H9 (cell line): ENCODE measurements around the gene SP140. TPM values are rescaled to one million over a fixed set of nuclear protein-coding genes. Genes with fewer than 3 reads are reported as not detected.

Source experiments
- DNase-seq: peaks from one replicate; pipeline ENCODE4 v3.0.0-alpha.2; 2017
- H2AFZ ChIP-seq: one replicate; pipeline ENCODE4 v1.6.1; 2013; ENCODE audit warnings: mild to moderate bottlenecking, low read length, control low read depth, moderate library complexity
- H2AK5ac ChIP-seq: 2 replicates; pipeline ENCODE4 v1.6.1; 2013; ENCODE audit warnings: low read length, control low read depth, mixed read lengths; ENCODE audit not compliant: insufficient read length
- H2BK120ac ChIP-seq: one replicate; pipeline ENCODE4 v1.6.1; 2013; ENCODE audit warnings: low read depth, mild to moderate bottlenecking, low read length, control low read depth, inconsistent platforms; ENCODE audit not compliant: poor library complexity, severe bottlenecking
- H2BK12ac ChIP-seq: 2 replicates; pipeline ENCODE4 v1.6.1; 2013; ENCODE audit warnings: low read length, control low read depth, mixed read lengths, low read depth; ENCODE audit not compliant: insufficient read length
- H2BK15ac ChIP-seq: 2 replicates; pipeline ENCODE4 v1.6.1; 2013; ENCODE audit warnings: low read depth, low read length, control low read depth
- H2BK20ac ChIP-seq: one replicate; pipeline ENCODE4 v1.6.1; 2013; ENCODE audit warnings: low read depth, mild to moderate bottlenecking, low read length, control low read depth, inconsistent platforms; ENCODE audit not compliant: poor library complexity, severe bottlenecking
- H2BK5ac ChIP-seq: 2 replicates; pipeline ENCODE4 v1.6.1; 2013; ENCODE audit warnings: low read length, control low read depth, mixed read lengths; ENCODE audit not compliant: insufficient read length
- H3K14ac ChIP-seq: 2 replicates; pipeline ENCODE4 v1.6.1; 2013; ENCODE audit warnings: low read length, control low read depth; ENCODE audit not compliant: insufficient read depth
- H3K18ac ChIP-seq: 2 replicates; pipeline ENCODE4 v1.6.1; 2013; ENCODE audit warnings: low read depth, mild to moderate bottlenecking, mixed read lengths, low read length, control low read depth; ENCODE audit not compliant: insufficient read length
- H3K23ac ChIP-seq: 2 replicates; pipeline ENCODE4 v1.6.1; 2013; ENCODE audit warnings: low read length, control low read depth, mixed read lengths, low read depth; ENCODE audit not compliant: insufficient read length
- H3K23me2 ChIP-seq: 2 replicates; pipeline ENCODE4 v1.6.1; 2013; ENCODE audit warnings: low read depth, mild to moderate bottlenecking, mixed read lengths, low read length, control low read depth; ENCODE audit not compliant: insufficient read length, poor library complexity, severe bottlenecking
- H3K27ac ChIP-seq: 2 replicates; pipeline ENCODE4 v1.5.1; 2013; ENCODE audit warnings: low read length, control low read depth, mixed read lengths, low read depth; ENCODE audit not compliant: insufficient read length
- H3K27me3 ChIP-seq: 2 replicates; pipeline ENCODE4 v1.6.1; 2013; ENCODE audit warnings: low read length, control low read depth, inconsistent platforms; ENCODE audit not compliant: insufficient read depth
- H3K4ac ChIP-seq: 2 replicates; pipeline ENCODE4 v1.6.1; 2013; ENCODE audit warnings: low read depth, mild to moderate bottlenecking, control low read depth, inconsistent platforms, low read length, moderate library complexity
- H3K4me1 ChIP-seq: 2 replicates; pipeline ENCODE4 v1.6.1; 2013; ENCODE audit warnings: low read length, control low read depth, inconsistent platforms; ENCODE audit not compliant: insufficient read depth
- H3K4me2 ChIP-seq: 2 replicates; pipeline ENCODE4 v1.6.1; 2013; ENCODE audit warnings: low read length, control low read depth, mixed read lengths; ENCODE audit not compliant: insufficient read length, insufficient read depth
- H3K56ac ChIP-seq: 2 replicates; pipeline ENCODE4 v1.6.1; 2013; ENCODE audit warnings: low read depth, mild to moderate bottlenecking, mixed read lengths, low read length, control low read depth; ENCODE audit not compliant: insufficient read length
- H3K79me1 ChIP-seq: 2 replicates; pipeline ENCODE4 v1.6.1; 2013; ENCODE audit warnings: low read depth, mild to moderate bottlenecking, moderate library complexity, low read length, control low read depth, inconsistent platforms; ENCODE audit not compliant: insufficient read depth, poor library complexity, severe bottlenecking
- H3K79me2 ChIP-seq: 2 replicates; pipeline ENCODE4 v1.6.1; 2013; ENCODE audit warnings: low read length, control low read depth, inconsistent platforms; ENCODE audit not compliant: insufficient read depth
- H3K9ac ChIP-seq: 2 replicates; pipeline ENCODE4 v1.6.1; 2013; ENCODE audit warnings: low read length, control low read depth, mixed read lengths; ENCODE audit not compliant: insufficient read length; ENCODE audit errors: extremely low read depth
- H3K9me3 ChIP-seq: one replicate; pipeline ENCODE4 v1.6.1; 2013; ENCODE audit warnings: low read depth, low read length, inconsistent platforms; ENCODE audit not compliant: control insufficient read depth
- H3T11ph ChIP-seq: one replicate; pipeline ENCODE4 v1.6.1; 2013; ENCODE audit warnings: mild to moderate bottlenecking, low read length, control low read depth, inconsistent platforms
- H4K20me1 ChIP-seq: one replicate; pipeline ENCODE4 v1.6.1; 2013; ENCODE audit not compliant: control insufficient read depth, insufficient read length, insufficient read depth
- H4K5ac ChIP-seq: 2 replicates; pipeline ENCODE4 v1.6.1; 2013; ENCODE audit warnings: low read depth, mild to moderate bottlenecking, mixed read lengths, low read length, control low read depth; ENCODE audit not compliant: insufficient read length
- H4K8ac ChIP-seq: replicated peaks from 2 replicates; pipeline ENCODE4 v1.6.1; 2013; ENCODE audit warnings: low read length, control low read depth, mixed read lengths, low read depth; ENCODE audit not compliant: insufficient read length
- H4K91ac ChIP-seq: 2 replicates; pipeline ENCODE4 v1.6.1; 2013; ENCODE audit warnings: low read depth, mild to moderate bottlenecking, moderate library complexity, mixed read lengths, low read length, control low read depth; ENCODE audit not compliant: insufficient read length
- H3K27ac Mint-ChIP-seq, 3 experiments: 2 replicates in 2 of 3; 3 replicates in 1 of 3; pipeline ENCODE4 v1.8.0; 2020 to 2021; ENCODE audit warnings: mixed read lengths in 3 of 3, mild to moderate bottlenecking in 1 of 3, moderate library complexity in 1 of 3
- H3K27me3 Mint-ChIP-seq: 2 replicates; pipeline ENCODE4 v1.8.0; 2021; ENCODE audit warnings: low read depth, mild to moderate bottlenecking, moderate library complexity, mixed read lengths
- H3K36me3 Mint-ChIP-seq, 3 experiments: 2 replicates in 2 of 3; 3 replicates in 1 of 3; pipeline ENCODE4 v1.8.0; 2020 to 2021; ENCODE audit warnings: low read depth in 3 of 3, mixed read lengths in 3 of 3; ENCODE audit not compliant: insufficient read depth in 1 of 3
- H3K4me1 Mint-ChIP-seq, 2 experiments: 2 replicates each; pipeline ENCODE4 v1.8.0; 2020; ENCODE audit warnings: mixed read lengths in 2 of 2
- H3K4me3 Mint-ChIP-seq, 2 experiments: 2 replicates in 1 of 2; 3 replicates in 1 of 2; pipeline ENCODE4 v1.8.0; 2020 to 2021; ENCODE audit warnings: mild to moderate bottlenecking in 2 of 2, mixed read lengths in 2 of 2, moderate library complexity in 1 of 2
- H3K9me3 Mint-ChIP-seq, 2 experiments: 2 replicates in 1 of 2; 3 replicates in 1 of 2; pipeline ENCODE4 v1.8.0; 2020; ENCODE audit warnings: mild to moderate bottlenecking in 2 of 2, mixed read lengths in 2 of 2, moderate library complexity in 1 of 2
- WGBS: extraction: QIAGEN DNeasy Blood & Tissue Kit; methylation state at CpG from one replicate; pipeline ENCODE4 v1.1.7; 2013; ENCODE audit warnings: missing lambda C conversion rate, low lambda C conversion rate, mixed read lengths; ENCODE audit not compliant: insufficient read length; ENCODE audit errors: extremely low coverage; 5-methylcytosine and 5-hydroxymethylcytosine counted together
- total RNA-seq: library from RNA; stranded (reverse); gene quantifications from 2 replicates; pipeline ENCODE4 v1.2.1, GENCODE V29; 2021
- TF ChIP-seq, protein P1 (sequence below): fragments of 200-600 bp; sonication (generic); conservative IDR thresholded peaks from 3 replicates; pipeline ENCODE4 v1.8.0; 2021; ENCODE audit warnings: antibody characterized with exemption, mild to moderate bottlenecking

SP140 gene
- total RNA-seq, 1 experiment from 2014 or later, result 0.31 TPM

DNA sequence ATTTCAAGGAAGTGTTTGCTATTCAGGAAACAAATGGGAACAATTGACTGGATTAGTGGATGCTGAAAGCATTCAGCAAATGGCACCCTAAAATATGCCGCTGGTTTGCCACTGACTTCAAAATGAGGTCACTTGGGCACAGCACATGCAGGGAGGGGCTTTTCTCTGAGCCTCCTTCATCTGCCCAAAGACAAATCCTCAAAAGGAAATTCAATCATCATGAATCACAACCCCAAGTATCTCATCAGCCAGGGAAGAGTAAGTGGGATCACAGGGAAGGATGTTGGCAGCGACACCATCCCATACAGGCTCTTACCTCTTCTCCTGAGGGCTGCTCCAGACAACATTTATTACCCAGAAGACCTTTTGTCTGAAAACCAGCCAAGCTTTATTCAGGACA lies 87.1 kb downstream of the SP140 start:
- no peak overlapping the region for H4K5ac ChIP-seq
- no peak overlapping the region for H3K23ac ChIP-seq
- no peak overlapping the region for H2AK5ac ChIP-seq
- H2AFZ ChIP-seq, result no peak overlapping the region
- Mint-ChIP-seq H3K9me3 (no peaks in the 10 kb centered on the region), H3K27me3 (no peaks in the 10 kb centered on the region), H3K36me3 (no peaks in the 10 kb centered on the region), H3K27ac (no peak overlapping the region; a peak in 1 of 7 replicates), H3K4me1 (peaks cover 12 to 14% of the 10 kb centered on the region in 2 experiments), H3K4me3 (no peak overlapping the region)
- H3K9ac ChIP-seq, result no peak overlapping the region
- H3K79me1 ChIP-seq, result no peaks in the 10 kb centered on the region
- H4K8ac ChIP-seq, result no peak overlapping the region
- no peak for DNase-seq
- TF ChIP-seq, protein P1, sequence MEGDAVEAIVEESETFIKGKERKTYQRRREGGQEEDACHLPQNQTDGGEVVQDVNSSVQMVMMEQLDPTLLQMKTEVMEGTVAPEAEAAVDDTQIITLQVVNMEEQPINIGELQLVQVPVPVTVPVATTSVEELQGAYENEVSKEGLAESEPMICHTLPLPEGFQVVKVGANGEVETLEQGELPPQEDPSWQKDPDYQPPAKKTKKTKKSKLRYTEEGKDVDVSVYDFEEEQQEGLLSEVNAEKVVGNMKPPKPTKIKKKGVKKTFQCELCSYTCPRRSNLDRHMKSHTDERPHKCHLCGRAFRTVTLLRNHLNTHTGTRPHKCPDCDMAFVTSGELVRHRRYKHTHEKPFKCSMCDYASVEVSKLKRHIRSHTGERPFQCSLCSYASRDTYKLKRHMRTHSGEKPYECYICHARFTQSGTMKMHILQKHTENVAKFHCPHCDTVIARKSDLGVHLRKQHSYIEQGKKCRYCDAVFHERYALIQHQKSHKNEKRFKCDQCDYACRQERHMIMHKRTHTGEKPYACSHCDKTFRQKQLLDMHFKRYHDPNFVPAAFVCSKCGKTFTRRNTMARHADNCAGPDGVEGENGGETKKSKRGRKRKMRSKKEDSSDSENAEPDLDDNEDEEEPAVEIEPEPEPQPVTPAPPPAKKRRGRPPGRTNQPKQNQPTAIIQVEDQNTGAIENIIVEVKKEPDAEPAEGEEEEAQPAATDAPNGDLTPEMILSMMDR, result no peak
- H3K27ac ChIP-seq, result no peak overlapping the region
- H4K91ac ChIP-seq, result no peak overlapping the region
- H3K79me2 ChIP-seq, result no peaks in the 10 kb centered on the region
- no peaks in the 10 kb centered on the region for H3K4me1 ChIP-seq
- no peak overlapping the region for H2BK120ac ChIP-seq
- no peak overlapping the region for H3K14ac ChIP-seq
- H3K4me2 ChIP-seq, result no peak overlapping the region
- H3K23me2 ChIP-seq, result no peaks in the 10 kb centered on the region
- no CpG with 5 or more reads among the region's 2 CpGs for whole genome bisulfite sequencing
- no peak overlapping the region for H3K56ac ChIP-seq
- H3K4ac ChIP-seq, result no peak overlapping the region
- H3T11ph ChIP-seq, result no peak overlapping the region
- H2BK5ac ChIP-seq, result no peak overlapping the region
- H2BK15ac ChIP-seq, result no peak overlapping the region
- H3K18ac ChIP-seq, result no peak overlapping the region
- no peak overlapping the region for H2BK20ac ChIP-seq
- H2BK12ac ChIP-seq, result no peak overlapping the region
- H3K27me3 ChIP-seq, result no peaks in the 10 kb centered on the region
- no peaks in the 10 kb centered on the region for H3K9me3 ChIP-seq
- no peaks in the 10 kb centered on the region for H4K20me1 ChIP-seq
